GM12874 (cell line): ENCODE measurements around the gene KCTD12.
A peak's percentile ranks its signal among the peaks of the same experiment; 100 is the strongest.

Experiments used
- TF ChIP-seq, protein P1 (sequence below): IDR thresholded peaks from 2 replicates; pipeline ENCODE4 v1.5.1; 2011; ENCODE audit warnings: low read depth, mild to moderate bottlenecking, control low read depth, low read length, moderate library complexity; ENCODE audit not compliant: insufficient read depth

The KCTD12 gene

DNA sequence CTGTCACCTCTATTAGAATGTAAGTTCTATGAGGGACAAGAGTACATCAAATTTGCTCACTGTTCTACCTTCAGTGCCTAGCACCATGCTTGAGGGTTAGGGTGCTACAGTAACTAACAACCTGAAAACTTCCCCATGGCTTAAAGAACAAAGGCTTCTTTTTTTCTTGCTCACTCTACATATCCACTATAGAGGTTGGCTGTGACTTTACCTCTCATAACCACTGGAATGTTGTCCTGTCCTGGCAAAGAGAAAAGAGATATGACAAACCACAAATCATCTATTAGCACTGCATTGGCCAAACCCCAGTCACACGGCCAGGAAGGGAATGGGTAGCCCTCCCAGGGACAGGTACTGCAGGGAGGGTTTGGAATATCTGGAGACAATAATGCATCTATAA lies 38.9 kb upstream of the KCTD12 start:
- TF ChIP-seq, protein P1, sequence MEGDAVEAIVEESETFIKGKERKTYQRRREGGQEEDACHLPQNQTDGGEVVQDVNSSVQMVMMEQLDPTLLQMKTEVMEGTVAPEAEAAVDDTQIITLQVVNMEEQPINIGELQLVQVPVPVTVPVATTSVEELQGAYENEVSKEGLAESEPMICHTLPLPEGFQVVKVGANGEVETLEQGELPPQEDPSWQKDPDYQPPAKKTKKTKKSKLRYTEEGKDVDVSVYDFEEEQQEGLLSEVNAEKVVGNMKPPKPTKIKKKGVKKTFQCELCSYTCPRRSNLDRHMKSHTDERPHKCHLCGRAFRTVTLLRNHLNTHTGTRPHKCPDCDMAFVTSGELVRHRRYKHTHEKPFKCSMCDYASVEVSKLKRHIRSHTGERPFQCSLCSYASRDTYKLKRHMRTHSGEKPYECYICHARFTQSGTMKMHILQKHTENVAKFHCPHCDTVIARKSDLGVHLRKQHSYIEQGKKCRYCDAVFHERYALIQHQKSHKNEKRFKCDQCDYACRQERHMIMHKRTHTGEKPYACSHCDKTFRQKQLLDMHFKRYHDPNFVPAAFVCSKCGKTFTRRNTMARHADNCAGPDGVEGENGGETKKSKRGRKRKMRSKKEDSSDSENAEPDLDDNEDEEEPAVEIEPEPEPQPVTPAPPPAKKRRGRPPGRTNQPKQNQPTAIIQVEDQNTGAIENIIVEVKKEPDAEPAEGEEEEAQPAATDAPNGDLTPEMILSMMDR, result no peak

DNA sequence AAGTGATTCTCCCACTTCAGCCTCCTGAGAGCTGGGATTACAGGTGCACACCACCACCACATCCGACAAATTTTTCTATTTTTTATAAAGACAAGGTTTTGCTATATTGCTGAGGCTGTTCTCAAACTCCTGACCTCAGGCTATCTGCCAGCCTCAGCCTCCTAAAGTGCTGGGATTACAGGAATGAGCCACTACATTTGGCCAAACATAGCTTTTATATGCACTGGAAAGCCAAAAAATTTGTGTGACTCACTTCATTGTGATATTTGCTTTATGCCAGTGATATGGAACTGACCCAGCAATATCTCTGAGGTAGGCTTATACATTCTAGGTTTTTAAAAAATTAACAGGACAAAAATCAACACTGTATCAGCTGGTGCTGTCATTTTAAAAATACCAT lies 35.3 kb upstream of the KCTD12 start:
- TF ChIP-seq, protein P1, result no peak

DNA sequence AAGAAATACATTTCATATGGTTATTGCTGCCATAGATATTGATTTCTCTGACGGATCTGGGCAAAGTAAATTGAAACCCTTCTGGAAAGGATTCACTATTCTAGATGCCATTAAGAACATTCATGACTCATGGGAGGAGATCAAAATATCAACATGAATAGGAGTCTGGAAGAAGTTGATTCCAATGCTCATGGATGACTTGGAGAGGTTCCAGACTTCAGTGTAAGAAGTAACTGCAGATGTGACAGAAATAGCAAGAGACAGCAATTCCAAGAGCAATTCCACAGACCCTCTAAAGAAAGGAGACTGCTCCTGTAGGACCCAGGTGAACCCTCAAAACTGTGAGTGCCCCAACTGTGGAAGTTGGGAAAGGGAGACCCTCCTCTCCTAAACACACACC lies 30.9 kb upstream of the KCTD12 start:
- TF ChIP-seq, protein P1, result no peak

DNA sequence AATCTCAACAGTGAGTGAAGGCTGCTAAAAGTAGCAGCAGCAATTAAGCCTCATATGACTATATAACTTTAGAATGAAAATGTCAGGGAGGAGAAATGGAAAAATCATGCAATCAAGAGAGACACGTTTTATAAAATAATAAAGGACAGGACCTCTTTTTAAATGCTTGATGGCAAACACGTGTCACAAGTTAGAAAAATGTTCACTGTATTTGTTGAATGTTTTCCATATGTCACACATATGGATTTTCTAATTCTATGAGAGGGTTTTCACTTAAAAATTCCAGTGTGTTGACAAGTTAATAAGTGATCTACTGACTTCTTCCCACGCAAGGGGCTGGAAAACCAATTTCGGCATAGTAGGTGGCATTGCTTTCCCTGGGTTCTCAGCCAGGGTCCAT lies 27.7 kb upstream of the KCTD12 start:
- TF ChIP-seq, protein P1, result no peak

DNA sequence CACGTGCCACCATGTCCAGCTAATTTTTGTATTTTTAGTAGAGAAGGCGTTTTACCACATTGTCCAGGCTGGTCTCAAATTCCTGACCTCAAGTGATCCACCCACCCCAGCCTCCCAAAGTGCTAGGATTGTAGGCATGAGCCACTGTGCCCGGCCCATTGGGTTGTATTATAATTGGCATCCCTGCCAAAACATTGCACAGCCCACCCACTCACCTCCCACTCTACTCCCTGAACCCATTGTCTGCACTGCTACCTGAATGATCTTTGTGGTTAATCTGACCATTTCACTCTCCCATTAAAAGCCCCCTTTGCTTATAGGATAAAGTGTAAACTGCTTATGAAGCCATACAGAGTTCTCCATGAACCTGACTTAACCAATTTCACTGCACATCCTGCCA lies 26.3 kb upstream of the KCTD12 start:
- TF ChIP-seq, protein P1, result no peak

DNA sequence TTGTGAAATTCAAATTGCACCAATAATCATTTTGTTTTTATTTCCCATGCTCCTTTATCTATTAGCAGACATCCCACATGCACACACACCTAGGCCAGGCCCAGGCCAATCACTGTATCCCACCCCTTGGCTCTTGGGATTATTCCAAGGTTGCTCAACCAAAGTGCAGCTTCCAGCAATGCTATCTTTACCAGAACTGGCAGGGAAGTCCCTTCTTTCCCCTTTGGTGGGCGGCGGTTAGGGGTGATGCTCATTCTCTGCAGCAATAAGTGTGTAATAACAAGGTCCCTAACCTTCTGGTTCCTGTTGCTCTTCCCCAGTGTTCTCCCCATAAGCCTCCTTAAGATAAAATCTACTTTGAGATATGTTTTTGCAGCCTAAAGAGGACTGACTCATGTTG lies 18.3 kb upstream of the KCTD12 start:
- TF ChIP-seq, protein P1, result no peak

DNA sequence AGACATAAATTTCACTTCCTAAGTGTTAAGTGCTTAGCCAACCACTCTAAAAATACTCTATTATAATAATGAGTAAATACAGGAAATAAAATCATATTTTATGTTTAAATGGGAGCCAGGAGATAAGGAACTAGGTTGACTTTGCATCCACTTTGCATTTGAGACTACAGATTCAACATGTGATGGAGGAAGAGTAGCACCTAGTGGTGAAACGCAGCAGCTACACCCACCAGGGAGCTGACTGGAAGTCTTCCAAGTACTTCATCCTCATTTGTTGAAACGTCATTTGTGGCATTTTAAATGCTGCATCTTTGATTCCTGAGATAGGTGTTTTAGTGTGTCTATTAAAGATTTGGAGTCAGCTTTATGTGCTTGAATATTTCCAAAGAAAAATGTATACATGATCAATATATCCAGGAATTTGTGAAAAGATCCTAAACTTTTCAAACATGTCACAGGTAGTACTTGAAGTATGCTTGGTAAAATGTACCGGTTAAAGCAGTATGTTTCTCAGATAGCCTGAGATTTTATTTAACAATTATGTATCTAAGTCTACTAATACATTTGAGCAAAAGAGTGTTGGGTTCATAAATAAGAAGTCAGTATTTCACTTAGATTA lies 17.4 kb upstream of the KCTD12 start:
- TF ChIP-seq, protein P1, result peak; percentile 97
